Retinal pigment epithelial cell (primary cell): Measurements from ENCODE around the gene MIER2.

Experiments used
- DNase-seq: peaks from one replicate; pipeline ENCODE4 v3.0.0-alpha.2; 2010; ENCODE audit warnings: low read depth
- H3K4me3 ChIP-seq: 2 replicates; pipeline ENCODE4 v1.5.1; 2011; ENCODE audit warnings: mild to moderate bottlenecking, low read length, control low read depth, moderate library complexity
- CTCF ChIP-seq: conservative IDR thresholded peaks from 2 replicates; pipeline ENCODE4 v1.5.1; 2011; ENCODE audit warnings: low read depth, low read length, control low read depth, inconsistent platforms

The MIER2 gene

DNA sequence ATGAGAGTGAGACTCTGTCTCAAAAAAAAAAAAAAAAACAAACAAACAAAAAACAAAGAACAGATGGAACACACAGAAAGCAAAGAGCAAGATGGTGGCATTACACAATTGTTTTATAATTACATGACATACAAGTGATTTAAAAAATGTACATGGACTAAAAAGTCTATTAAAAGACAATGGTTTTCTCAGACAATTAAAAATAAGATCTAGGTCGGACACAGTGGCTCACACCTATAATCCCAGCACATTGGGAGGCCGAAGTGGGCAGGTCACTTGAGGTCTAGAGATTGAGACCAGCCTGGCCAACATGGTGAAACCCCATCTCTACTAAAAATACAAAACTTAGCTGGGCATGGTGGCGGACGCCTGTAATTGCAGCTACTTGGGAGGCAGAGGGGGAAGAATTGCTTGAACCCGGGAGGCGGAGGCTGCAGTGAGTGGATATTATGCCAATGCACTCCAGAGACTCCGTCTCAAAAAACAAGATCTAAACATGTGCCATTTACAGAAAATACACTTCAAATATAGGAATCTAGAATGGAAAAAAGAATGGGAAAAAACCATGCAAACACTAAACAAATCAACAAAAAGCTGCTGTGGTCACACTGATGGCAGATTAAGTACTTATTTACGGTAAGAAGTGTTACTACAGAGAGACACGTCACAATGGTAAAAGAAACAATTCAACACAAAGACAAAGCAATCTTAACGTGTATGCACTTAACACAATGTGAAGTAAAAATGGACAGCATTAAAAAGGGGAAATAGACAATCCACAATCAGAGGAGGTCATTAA, 26.7 kb downstream of the MIER2 start:
- H3K4me3 ChIP-seq, result no peak overlapping the region
- no peak for TF ChIP-seq CTCF
- no peak for DNase-seq

DNA sequence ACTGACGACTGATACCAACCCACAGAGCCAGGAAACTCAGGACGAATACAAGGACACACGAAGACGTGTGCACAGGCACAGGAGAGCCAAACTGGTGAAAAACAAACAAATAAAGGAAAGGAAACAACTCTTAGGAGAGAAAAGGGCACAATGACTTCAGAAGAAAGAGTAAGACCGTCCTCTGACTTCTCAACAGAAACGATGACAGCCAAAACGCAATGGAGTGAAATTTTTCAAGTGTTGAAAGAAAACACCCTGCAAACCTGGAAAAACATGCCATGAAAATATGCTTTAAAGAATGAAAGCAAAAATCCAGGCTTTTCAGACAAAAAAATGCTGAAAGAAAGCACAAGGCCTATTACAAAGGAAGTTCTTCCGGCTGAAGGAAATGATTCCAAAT, 28.8 kb downstream of the MIER2 start:
- H3K4me3 ChIP-seq, result no peak overlapping the region
- no peak for TF ChIP-seq CTCF
- DNase-seq, result no peak

DNA sequence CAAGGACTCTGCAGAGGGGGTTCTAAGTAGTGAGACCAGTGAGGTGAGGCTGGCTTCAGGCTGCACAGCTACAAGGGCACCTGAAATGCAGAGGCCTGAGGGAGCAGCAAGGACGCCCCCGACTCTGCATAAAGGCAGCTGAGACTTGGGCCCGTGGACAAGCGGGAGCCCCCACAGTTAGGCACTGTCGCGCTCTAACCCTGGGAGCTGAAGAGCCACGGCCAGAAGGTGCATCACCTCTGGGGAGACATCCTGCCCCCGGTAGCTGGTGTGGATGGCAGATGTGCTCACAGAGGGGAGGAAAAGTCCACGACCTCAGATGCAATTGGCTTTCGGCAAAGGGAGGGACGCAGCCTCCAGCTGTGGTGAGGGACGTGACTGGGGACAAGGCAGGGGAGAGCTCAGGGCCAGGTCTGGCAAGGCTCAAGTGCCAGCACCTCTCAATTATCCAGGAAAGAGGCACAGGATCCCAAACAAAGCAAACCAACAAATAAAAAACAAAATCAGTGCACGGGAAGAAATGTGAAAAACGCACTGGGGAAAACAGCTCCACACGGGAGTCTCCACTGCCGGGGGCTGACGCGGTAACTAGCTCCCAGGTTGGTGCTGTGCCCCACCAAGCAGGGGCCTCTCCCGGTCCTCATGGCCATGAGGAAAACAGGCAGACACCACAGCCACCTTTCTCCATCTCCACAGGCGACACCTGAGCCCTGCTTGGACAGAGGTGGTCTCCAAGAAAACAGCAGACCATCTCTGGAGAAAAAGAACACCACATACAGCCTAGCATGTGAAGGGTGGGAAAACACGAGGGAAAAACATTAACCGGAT, 30.4 kb downstream of the MIER2 start:
- TF ChIP-seq CTCF, result no peak
- DNase-seq, result no peak
- no peak overlapping the region for H3K4me3 ChIP-seq

DNA sequence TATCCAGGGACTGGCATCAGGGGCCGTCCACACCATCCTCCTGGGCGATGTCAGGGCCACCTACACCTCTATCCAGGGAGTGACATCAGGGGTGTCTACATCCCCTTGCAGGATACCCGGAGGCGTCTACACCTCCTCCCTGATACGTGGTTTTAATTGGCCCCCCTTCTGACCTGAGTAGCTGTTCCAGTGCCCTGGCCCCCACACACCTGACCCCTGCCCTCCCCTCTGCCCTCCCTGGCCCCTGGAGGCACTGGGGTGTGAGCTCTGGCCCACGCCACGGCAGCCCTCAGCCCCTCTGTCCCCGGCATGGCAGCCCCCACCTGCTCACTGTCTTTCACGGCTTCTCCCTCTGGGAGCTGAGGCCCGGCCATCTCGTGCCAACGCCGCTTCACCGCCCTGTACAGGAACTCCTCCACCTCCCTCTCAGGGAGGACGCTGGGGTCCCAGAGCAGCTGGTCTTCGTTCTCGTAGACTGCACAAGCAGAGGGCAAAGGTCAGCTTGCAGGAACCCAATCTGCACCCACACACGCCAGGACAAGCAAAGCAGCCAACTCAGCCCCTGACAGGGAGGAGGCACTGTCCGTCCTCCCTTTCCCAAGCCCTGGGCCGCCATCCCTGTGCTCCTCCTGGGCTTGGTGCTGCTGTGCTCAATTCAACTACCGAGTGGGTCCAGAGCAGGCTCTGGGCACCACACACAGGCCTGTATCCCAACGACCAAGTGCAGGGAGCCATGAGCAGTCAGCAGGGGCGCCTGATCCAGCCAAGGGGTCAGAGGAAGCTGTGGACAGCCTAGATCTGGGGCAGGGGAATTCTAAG, 31.2 kb downstream of the MIER2 start:
- no peak overlapping the region for H3K4me3 ChIP-seq
- DNase-seq, result no peak
- TF ChIP-seq CTCF, result no peak

DNA sequence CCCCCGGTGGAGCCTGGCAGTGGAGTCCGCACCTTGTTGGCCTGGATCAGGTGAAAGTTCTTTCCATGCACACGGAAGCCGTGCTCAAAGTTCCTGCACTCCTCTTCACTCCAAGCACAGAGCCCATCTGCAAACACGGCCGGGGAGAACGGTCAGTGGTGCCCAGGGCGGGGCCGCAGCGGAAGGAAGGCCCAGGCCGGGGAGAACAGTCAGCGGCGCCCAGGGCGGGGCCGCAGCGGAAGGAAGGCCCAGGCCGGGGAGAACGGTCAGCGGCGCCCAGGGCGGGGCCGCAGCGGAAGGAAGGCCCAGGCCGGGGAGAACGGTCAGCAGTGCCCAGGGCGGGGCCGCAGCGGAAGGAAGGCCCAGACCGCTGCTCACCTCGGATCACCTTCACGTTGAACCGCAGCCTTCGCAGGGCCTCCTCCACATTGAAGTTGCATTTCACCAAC, 32.8 kb downstream of the MIER2 start:
- no peak for DNase-seq
- H3K4me3 ChIP-seq, result no peak overlapping the region
- no peak for TF ChIP-seq CTCF

GRCh38 chr19:310781-311496, 33.7 kb downstream of the MIER2 start:
- TF ChIP-seq CTCF, result no peak
- no peak for DNase-seq
- H3K4me3 ChIP-seq, result no peak overlapping the region
